Esophagus squamous epithelium (tissue), 4 donors: ENCODE results near the gene PRKCD.

Experiments used
- CTCF ChIP-seq, 6 experiments: fragments of 450-650 bp in 4 of 6; fragments of 200-600 bp in 2 of 6; sonication (generic) in 2 of 6; IDR thresholded peaks; one replicate each; pipeline ENCODE4 v1.5.1; 2016 to 2019; ENCODE audit warnings: antibody characterized with exemption in 6 of 6, mild to moderate bottlenecking in 4 of 6, moderate library complexity in 4 of 6
- POLR2A ChIP-seq, 4 donors: fragments of 450-650 bp; IDR thresholded peaks; one replicate each; pipeline ENCODE4 v1.6.1; 2017; ENCODE audit warnings: antibody characterized with exemption in 4 of 4, mild to moderate bottlenecking in 4 of 4, moderate library complexity in 3 of 4

DNA sequence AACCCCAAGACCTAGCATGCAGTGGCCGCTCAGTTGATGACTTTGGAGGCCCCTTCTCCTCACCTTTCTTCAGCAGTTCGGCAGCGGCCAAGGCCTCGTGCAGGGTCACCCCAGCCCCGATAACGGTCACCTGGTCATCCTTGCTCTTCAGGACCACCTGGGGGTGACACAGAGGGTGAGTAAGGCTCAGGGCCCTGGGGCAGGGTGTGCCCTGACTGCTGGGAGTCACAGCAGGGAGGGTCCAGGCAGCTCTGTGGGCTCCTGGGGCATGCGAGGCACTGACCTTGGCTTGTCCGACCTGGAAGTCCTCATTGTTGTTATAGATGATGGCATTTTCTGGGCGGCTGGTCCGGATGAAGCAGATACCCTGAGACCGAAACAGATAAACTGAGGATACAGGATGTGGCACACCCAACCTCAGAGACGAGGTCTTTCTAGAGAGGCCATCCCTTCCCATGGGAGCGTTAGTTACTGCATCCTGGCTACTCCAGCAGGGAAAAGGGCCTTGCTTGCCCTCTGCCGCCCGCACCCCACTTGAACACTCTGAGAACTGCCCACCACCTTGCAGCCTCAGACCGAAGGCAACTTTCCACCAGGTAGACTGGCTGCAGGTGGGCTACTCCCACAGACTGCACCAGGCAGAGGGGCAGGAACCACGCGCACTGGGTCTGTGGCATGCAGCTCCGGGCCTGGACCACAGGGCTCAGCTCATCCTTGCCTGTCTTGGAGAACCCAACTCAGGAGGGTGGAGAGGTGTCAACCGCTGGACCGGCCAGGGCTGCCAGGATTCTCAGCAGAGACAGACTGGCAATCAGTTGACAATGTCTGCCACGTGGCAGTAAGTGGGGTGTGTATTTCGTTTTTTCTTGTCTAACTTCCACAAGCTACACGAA lies 67.2 kb downstream of the PRKCD start:
- TF ChIP-seq CTCF (IDR thresholded peaks at IDR 0.05) (no peak), POLR2A (IDR thresholded peaks at IDR 0.05) (no peak)
